ENCODE data around the gene LRRIQ3.

GRCh38 chr1:74083128-74083527, 114.8 kb downstream of the LRRIQ3 start:
- TF ChIP-seq POLR2A (IDR thresholded peaks at IDR 0.05; ENCODE audit: insufficient read depth in 1 of 2, low read depth in 2 of 2, low read length in 2 of 2) (no peak), NFE2L1 (CRISPR knock-in tag; IDR thresholded peaks at IDR 0.05; ENCODE audit: borderline replicate concordance) (no peak), ZNF367 (CRISPR knock-in tag; IDR thresholded peaks at IDR 0.05; ENCODE audit: borderline replicate concordance) (no peak), ZNF232 (CRISPR knock-in tag; IDR thresholded peaks at IDR 0.05; ENCODE audit: borderline replicate concordance) (no peak), CTCF (CRISPR knock-in tag; IDR thresholded peaks at IDR 0.05) (no peak), SCMH1 (CRISPR knock-in tag; IDR thresholded peaks at IDR 0.05; ENCODE audit: borderline replicate concordance) (no peak), ZNF317 (CRISPR knock-in tag; IDR thresholded peaks at IDR 0.05) (no peak), SRSF9 (IDR thresholded peaks at IDR 0.05; ENCODE audit: borderline replicate concordance, insufficient read depth, low read depth, low read length, poor library complexity, severe bottlenecking) (no peak), RAD21 (CRISPR knock-in tag; IDR thresholded peaks at IDR 0.05) (no peak), RXRA (CRISPR knock-in tag; IDR thresholded peaks at IDR 0.05) (no peak)
